ENCODE measurements around the gene IQCE. TPM values are rescaled to one million over a fixed set of nuclear protein-coding genes. Genes with fewer than 3 reads are reported as not detected.

IQCE gene
- total RNA-seq, 2 experiments from 2014 or later, result 8.5 to 10.7 TPM

DNA sequence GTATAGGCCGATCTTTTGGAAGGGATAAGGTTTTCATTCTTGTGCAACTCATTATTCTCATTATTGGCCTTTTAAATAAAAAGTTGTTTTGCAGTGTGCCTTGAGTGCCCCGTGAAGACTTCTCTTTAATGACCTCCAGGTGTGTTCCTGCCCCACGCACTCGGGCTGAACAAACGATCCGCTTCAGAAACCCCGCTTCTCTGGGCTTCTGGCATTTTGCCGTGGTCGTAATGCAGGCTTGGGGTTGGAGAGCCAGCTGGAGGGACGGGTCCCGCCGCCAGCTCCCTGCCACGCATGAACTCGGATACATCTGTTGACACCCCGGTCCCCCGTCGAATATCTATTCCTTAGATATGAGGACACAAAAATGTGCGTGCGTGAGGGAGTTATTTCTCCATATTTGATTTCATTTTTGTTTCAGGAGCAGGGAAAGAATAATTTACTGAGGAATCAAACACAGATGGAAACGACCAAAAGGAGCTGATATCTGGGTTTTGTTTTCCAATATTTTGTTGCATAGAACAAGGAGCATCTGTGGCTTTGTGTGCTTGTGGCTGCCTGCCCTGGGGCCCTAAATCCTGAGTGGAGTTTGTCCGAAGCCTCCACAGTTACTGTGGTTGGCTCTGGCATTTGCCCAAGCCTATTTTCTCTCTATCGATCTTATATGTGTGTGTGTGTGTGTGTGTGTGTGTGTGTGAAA is 56.0 kb downstream of the IQCE start:
- H3K36me3 Mint-ChIP-seq, result no peaks in the 10 kb centered on the region
- peaks cover 8% of the 10 kb centered on the region for H3K27me3 Mint-ChIP-seq
- H3K4me1 Mint-ChIP-seq (ENCODE audit: low read depth), result no peaks in the 10 kb centered on the region
- H3K27ac Mint-ChIP-seq, result no peak overlapping the region
- H3K4me3 Mint-ChIP-seq, result no peak overlapping the region
- DNase-seq, result no peak
- ChIA-PET CTCF (interaction anchor here (1.1 kb wide), 1 partner anchor 144 kb away, joined by 3 read pairs; no protein-coding TSS in a partner anchor), POLR2A (no interaction called here)
- intact Hi-C loops (cut with micrococcal nuclease), result no loop called here
- H3K9me3 Mint-ChIP-seq, result no peaks in the 10 kb centered on the region

- no peak for DNase-seq
- no peaks in the 10 kb centered on the region for H3K36me3 Mint-ChIP-seq
- peaks cover 8% of the 10 kb centered on the region for H3K27me3 Mint-ChIP-seq
- no peak overlapping the region for H3K4me3 Mint-ChIP-seq
- intact Hi-C loops (cut with micrococcal nuclease), result no loop called here
- POLR2A ChIA-PET, result no interaction called here
- no peaks in the 10 kb centered on the region for H3K4me1 Mint-ChIP-seq (ENCODE audit: low read depth)
- CTCF ChIA-PET, result no interaction called here
- no peak overlapping the region for H3K27ac Mint-ChIP-seq
- no peaks in the 10 kb centered on the region for H3K9me3 Mint-ChIP-seq
Measured at GRCh38 chr7:2616387-2617324, 57.9 kb downstream of the IQCE start.

- ChIA-PET CTCF (no interaction called here), POLR2A (no interaction called here)
- Mint-ChIP-seq H3K27me3 (peaks cover 8% of the 10 kb centered on the region), H3K27ac (no peak overlapping the region), H3K9me3 (no peaks in the 10 kb centered on the region), H3K36me3 (no peaks in the 10 kb centered on the region), H3K4me1 (ENCODE audit: low read depth) (no peaks in the 10 kb centered on the region), H3K4me3 (no peak overlapping the region)
- no peak for DNase-seq
- intact Hi-C loops (cut with micrococcal nuclease), result no loop called here
Measured at GRCh38 chr7:2617325-2617905, 58.6 kb downstream of the IQCE start.

DNA sequence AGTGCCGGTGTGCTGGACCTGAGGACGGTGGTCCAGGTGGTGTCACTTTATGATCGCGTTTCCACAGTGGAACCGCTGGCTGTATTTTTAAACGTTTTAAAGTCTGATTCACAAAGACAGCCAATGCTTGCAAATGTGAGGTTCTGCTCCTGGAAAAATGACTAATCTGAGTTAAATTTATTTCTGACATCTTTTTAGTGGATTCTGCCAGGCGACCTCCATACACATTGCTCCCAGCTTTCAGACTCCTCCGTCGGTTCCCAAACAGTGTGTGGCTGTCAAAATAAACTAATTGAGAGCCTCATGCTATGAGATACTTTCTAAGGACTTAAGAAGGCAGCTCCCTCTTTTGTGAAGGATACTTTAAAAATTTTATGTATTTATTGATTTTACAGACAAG is 60.3 kb downstream of the IQCE start:
- Mint-ChIP-seq H3K36me3 (no peaks in the 10 kb centered on the region), H3K27me3 (peaks cover 8% of the 10 kb centered on the region), H3K4me3 (no peak overlapping the region), H3K9me3 (no peaks in the 10 kb centered on the region), H3K4me1 (ENCODE audit: low read depth) (no peaks in the 10 kb centered on the region), H3K27ac (no peak overlapping the region)
- DNase-seq, result no peak
- intact Hi-C loops (cut with micrococcal nuclease), result no loop called here
- ChIA-PET POLR2A (no interaction called here), CTCF (interaction anchor here (0.7 kb wide), 2 partner anchors 9 to 10 kb away, joined by 3 to 4 read pairs; no protein-coding TSS in a partner anchor)

DNA sequence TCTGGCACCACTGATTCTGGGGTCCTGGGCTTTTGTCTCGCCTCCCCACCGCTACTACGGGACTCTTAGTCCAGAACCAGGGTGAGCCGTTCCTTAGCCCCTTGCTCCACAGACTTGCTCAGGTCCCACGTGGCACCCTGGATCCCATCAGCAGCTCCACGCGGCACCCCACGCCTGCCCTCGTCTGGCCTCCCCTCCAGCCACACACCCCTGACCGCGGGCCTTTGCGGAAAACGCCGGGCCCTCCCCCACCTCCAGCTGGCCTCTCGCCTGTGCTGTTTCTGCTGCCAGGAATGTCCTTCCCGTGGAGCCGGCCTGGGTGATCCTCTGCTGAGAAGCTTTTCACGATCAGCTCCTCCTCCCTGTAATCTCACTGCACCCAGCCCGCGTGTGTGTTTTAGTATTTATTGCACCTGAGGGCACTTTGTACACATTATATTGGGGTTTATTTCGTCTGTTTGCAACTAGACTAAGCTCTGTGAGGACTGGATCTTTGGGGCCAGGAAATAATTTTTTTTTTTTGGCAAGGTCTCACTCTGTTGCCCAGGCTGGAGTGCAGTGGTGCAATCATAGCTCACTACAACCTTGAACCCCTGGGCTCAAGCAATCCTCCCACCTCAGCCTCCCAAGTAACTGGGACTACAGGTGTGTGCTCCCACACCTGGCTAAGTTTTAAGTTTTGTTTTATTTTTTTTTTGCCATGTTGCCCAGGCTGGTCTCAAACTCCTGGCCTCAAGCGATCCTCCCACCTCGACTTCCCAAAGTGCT is 62.5 kb downstream of the IQCE start:
- peaks cover 8% of the 10 kb centered on the region for H3K27me3 Mint-ChIP-seq
- H3K4me1 Mint-ChIP-seq (ENCODE audit: low read depth), result no peaks in the 10 kb centered on the region
- intact Hi-C loops (cut with micrococcal nuclease), result no loop called here
- no peak overlapping the region for H3K27ac Mint-ChIP-seq
- ChIA-PET CTCF (no interaction called here), POLR2A (no interaction called here)
- no peaks in the 10 kb centered on the region for H3K36me3 Mint-ChIP-seq
- no peak for DNase-seq
- H3K9me3 Mint-ChIP-seq, result no peaks in the 10 kb centered on the region
- no peak overlapping the region for H3K4me3 Mint-ChIP-seq

- Mint-ChIP-seq H3K9me3 (no peaks in the 10 kb centered on the region), H3K27me3 (peaks cover 8% of the 10 kb centered on the region), H3K36me3 (no peaks in the 10 kb centered on the region), H3K4me1 (ENCODE audit: low read depth) (no peaks in the 10 kb centered on the region), H3K27ac (no peak overlapping the region), H3K4me3 (peak overlapping the region; percentile 16)
- intact Hi-C loops (cut with micrococcal nuclease), result no loop called here
- no peak for DNase-seq
- ChIA-PET CTCF (no interaction called here), POLR2A (no interaction called here)
Measured at GRCh38 chr7:2621948-2622640, 63.3 kb downstream of the IQCE start.

- POLR2A ChIA-PET, result no interaction called here
Measured at GRCh38 chr7:2622869-2623697, 64.3 kb downstream of the IQCE start.

GRCh38 chr7:2623698-2624014 is 64.9 kb downstream of the IQCE start:
- Mint-ChIP-seq H3K4me3 (no peak overlapping the region), H3K27me3 (peaks cover 3% of the 10 kb centered on the region), H3K9me3 (no peaks in the 10 kb centered on the region), H3K4me1 (ENCODE audit: low read depth) (no peaks in the 10 kb centered on the region), H3K27ac (no peak overlapping the region), H3K36me3 (no peaks in the 10 kb centered on the region)
- POLR2A ChIA-PET, result no interaction called here
- CTCF ChIA-PET, result no interaction called here
- DNase-seq, result no peak
- intact Hi-C loops (cut with micrococcal nuclease), result no loop called here

More at GRCh38 chr7:2622869-2623697, 64.3 kb downstream of the IQCE start:
- Mint-ChIP-seq H3K27me3 (peaks cover 4% of the 10 kb centered on the region), H3K27ac (no peak overlapping the region), H3K36me3 (no peaks in the 10 kb centered on the region), H3K4me1 (ENCODE audit: low read depth) (no peaks in the 10 kb centered on the region), H3K4me3 (no peak overlapping the region), H3K9me3 (no peaks in the 10 kb centered on the region)
- intact Hi-C loops (cut with micrococcal nuclease), result no loop called here
- no peak for DNase-seq
- CTCF ChIA-PET, result no interaction called here

DNA sequence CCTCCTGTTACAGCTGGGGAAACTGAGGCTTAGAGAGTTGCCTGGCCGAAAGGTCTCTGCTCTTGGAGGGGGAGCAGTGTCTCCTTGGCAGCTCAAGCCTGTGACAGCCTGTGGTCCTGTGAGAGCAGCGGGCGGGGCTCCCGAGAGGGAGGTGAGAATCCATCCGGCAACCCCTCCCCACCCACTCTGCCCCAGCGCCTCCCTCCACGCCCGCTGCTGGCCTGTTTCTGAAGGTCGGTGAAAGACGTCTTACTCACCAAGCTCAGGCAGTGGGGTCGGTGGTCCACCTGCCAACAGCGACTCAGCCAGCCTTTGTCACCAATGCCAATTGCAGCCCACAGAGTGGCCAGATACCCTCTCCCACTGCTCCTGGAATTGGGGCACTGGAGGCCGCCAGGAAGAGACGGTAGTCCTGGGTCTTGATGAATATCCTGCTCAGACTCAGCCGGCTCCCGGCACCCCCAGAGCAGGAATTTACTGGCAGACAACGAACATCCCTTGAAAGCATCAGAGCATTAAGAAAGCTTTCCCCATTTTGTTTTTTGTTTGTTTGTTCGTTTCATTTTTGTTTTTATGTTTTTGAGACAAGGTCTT is 65.6 kb downstream of the IQCE start:
- no peaks in the 10 kb centered on the region for H3K4me1 Mint-ChIP-seq (ENCODE audit: low read depth)
- ChIA-PET CTCF (interaction anchor here (1.0 kb wide), 1 partner anchor 86 kb away, joined by 3 read pairs; no protein-coding TSS in a partner anchor), POLR2A (no interaction called here)
- H3K27me3 Mint-ChIP-seq, result peaks cover 3% of the 10 kb centered on the region
- no peak overlapping the region for H3K4me3 Mint-ChIP-seq
- no peaks in the 10 kb centered on the region for H3K9me3 Mint-ChIP-seq
- no peak for DNase-seq
- intact Hi-C loops (cut with micrococcal nuclease), result no loop called here
- no peaks in the 10 kb centered on the region for H3K36me3 Mint-ChIP-seq
- no peak overlapping the region for H3K27ac Mint-ChIP-seq

- H3K4me1 Mint-ChIP-seq (ENCODE audit: low read depth), result peaks cover 3% of the 10 kb centered on the region
- peaks cover 3% of the 10 kb centered on the region for H3K27me3 Mint-ChIP-seq
- no peak for DNase-seq
- intact Hi-C loops (cut with micrococcal nuclease), result no loop called here
- H3K27ac Mint-ChIP-seq, result no peak overlapping the region
- POLR2A ChIA-PET, result no interaction called here
- CTCF ChIA-PET, result no interaction called here
- H3K36me3 Mint-ChIP-seq, result no peaks in the 10 kb centered on the region
- H3K9me3 Mint-ChIP-seq, result no peaks in the 10 kb centered on the region
- H3K4me3 Mint-ChIP-seq, result no peak overlapping the region
Measured at GRCh38 chr7:2626498-2627117, 67.8 kb downstream of the IQCE start.
